ENCODE results near the gene PHLPP1.

Gene PHLPP1

GRCh38 chr18:62867534-62867933, 152.2 kb downstream of the PHLPP1 start:
- H3K4me3 ChIP-seq (ENCODE audit: low read depth, low read length) = no peak overlapping the region
- POLR2A ChIA-PET = no interaction called here
- CTCF ChIA-PET = no interaction called here
- no peak for TF ChIP-seq CTCF (IDR thresholded peaks at IDR 0.05; ENCODE audit: insufficient read depth, low read length, missing control alignments)
- DNase-seq (ENCODE audit: low read depth, low spot score) = no peak

- CTCF ChIA-PET = no interaction called here
- H3K4me3 ChIP-seq (ENCODE audit: low read depth, low read length) = no peak overlapping the region
- DNase-seq (ENCODE audit: low read depth, low spot score) = no peak
- POLR2A ChIA-PET = no interaction called here
- TF ChIP-seq CTCF (IDR thresholded peaks at IDR 0.05; ENCODE audit: insufficient read depth, low read length, missing control alignments) = no peak
Observed at GRCh38 chr18:62868645-62869044, 153.3 kb downstream of the PHLPP1 start.

- no peak overlapping the region for H3K4me3 ChIP-seq (ENCODE audit: low read depth, low read length)
- no peak for TF ChIP-seq CTCF (IDR thresholded peaks at IDR 0.05; ENCODE audit: insufficient read depth, low read length, missing control alignments)
- DNase-seq (ENCODE audit: low read depth, low spot score) = no peak
- POLR2A ChIA-PET = no interaction called here
- CTCF ChIA-PET = no interaction called here
Observed at GRCh38 chr18:62870643-62871042, 155.3 kb downstream of the PHLPP1 start.

GRCh38 chr18:62875323-62875722, 160.0 kb downstream of the PHLPP1 start:
- ChIA-PET CTCF (no interaction called here), POLR2A (no interaction called here)
- DNase-seq (ENCODE audit: low read depth, low spot score) = no peak
- TF ChIP-seq CTCF (IDR thresholded peaks at IDR 0.05; ENCODE audit: insufficient read depth, low read length, missing control alignments) = no peak
- no peak overlapping the region for H3K4me3 ChIP-seq (ENCODE audit: low read depth, low read length)

GRCh38 chr18:62876111-62876510, 160.8 kb downstream of the PHLPP1 start:
- ChIA-PET CTCF (no interaction called here), POLR2A (no interaction called here)
- TF ChIP-seq CTCF (IDR thresholded peaks at IDR 0.05; ENCODE audit: insufficient read depth, low read length, missing control alignments) = no peak
- DNase-seq (ENCODE audit: low read depth, low spot score) = no peak
- H3K4me3 ChIP-seq (ENCODE audit: low read depth, low read length) = no peak overlapping the region

GRCh38 chr18:62876828-62877227, 161.5 kb downstream of the PHLPP1 start:
- H3K4me3 ChIP-seq (ENCODE audit: low read depth, low read length) = no peak overlapping the region
- ChIA-PET POLR2A (no interaction called here), CTCF (interaction anchor here (1.2 to 1.5 kb wide), 2 partner anchors 106 to 290 kb away, joined by 3 to 4 read pairs; no protein-coding TSS in a partner anchor)
- TF ChIP-seq CTCF (IDR thresholded peaks at IDR 0.05; ENCODE audit: insufficient read depth, low read length, missing control alignments) = no peak
- DNase-seq (ENCODE audit: low read depth, low spot score) = no peak

Data from AG04449 (cell line).